DND-41 (cell line): ENCODE results near the gene STAMBPL1.

ENCODE experiments used
- EZH2 ChIP-seq: IDR thresholded peaks from 3 replicates; pipeline ENCODE4 v1.6.1; 2012; ENCODE audit warnings: borderline replicate concordance, low read depth, mild to moderate bottlenecking, moderate library complexity, low read length, inconsistent platforms; ENCODE audit not compliant: severe bottlenecking
- TF ChIP-seq, protein P1 (sequence below): IDR thresholded peaks from 2 replicates; pipeline ENCODE4 v1.5.1; 2012; ENCODE audit warnings: borderline replicate concordance, low read length, moderate library complexity, mild to moderate bottlenecking; ENCODE audit not compliant: poor library complexity, severe bottlenecking; ENCODE audit errors: extremely low read depth

DNA sequence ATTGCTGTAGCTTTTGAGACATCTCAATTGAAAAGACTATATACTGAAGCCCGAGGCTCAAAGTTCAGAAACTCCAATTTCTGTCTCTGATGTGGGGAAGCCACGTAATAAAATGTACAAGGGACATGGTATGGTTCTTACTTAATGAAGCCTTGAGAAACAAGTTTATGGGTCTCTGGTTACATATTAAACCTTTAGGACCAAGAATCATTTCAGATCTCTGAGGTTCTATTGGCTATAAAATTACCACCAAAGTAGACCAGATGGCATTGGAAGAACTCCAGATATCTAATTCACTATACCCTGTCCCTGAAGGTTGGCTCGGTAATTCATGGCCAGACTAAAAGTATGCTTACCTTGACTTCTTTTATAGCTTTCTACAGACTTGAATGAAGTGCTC is 23.7 kb downstream of the STAMBPL1 start:
- TF ChIP-seq, protein P1, sequence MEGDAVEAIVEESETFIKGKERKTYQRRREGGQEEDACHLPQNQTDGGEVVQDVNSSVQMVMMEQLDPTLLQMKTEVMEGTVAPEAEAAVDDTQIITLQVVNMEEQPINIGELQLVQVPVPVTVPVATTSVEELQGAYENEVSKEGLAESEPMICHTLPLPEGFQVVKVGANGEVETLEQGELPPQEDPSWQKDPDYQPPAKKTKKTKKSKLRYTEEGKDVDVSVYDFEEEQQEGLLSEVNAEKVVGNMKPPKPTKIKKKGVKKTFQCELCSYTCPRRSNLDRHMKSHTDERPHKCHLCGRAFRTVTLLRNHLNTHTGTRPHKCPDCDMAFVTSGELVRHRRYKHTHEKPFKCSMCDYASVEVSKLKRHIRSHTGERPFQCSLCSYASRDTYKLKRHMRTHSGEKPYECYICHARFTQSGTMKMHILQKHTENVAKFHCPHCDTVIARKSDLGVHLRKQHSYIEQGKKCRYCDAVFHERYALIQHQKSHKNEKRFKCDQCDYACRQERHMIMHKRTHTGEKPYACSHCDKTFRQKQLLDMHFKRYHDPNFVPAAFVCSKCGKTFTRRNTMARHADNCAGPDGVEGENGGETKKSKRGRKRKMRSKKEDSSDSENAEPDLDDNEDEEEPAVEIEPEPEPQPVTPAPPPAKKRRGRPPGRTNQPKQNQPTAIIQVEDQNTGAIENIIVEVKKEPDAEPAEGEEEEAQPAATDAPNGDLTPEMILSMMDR: no peak
- no peak for TF ChIP-seq EZH2
